HEK293 (cell line): ENCODE results near the gene GBX1.

ENCODE experiments used
- CTCF ChIA-PET: fragments of 350-600 bp; formaldehyde crosslinking; extraction: SDS; loops from one replicate; lab custom pipeline; 2021; ENCODE audit warnings: antibody characterized with exemption; lab: Yijun Ruan, JAX
- POLR2A ChIA-PET: fragments of 300-600 bp; formaldehyde crosslinking; extraction: SDS; loops from one replicate; lab custom pipeline; 2020; ENCODE audit warnings: antibody characterized with exemption, inconsistent platforms; lab: Yijun Ruan, JAX
- H3K27ac ChIP-seq: fragments of 200-500 bp; sonication (Bioruptor generic); 2 replicates; pipeline ENCODE4 v1.5.1; 2014; ENCODE audit warnings: low read depth, low read length, control low read depth, inconsistent platforms; ENCODE audit errors: extremely low read depth
- H3K36me3 ChIP-seq, 2 experiments: fragments of 200-500 bp in 1 of 2; sonication (Bioruptor generic) in 1 of 2; 1 replicate in 1 of 2; 2 replicates in 1 of 2; pipeline ENCODE4 v1.5.1; 2014 to 2017; ENCODE audit warnings: inconsistent platforms in 2 of 2, low read length in 2 of 2; ENCODE audit not compliant: control insufficient read depth in 2 of 2, insufficient read depth in 1 of 2
- H3K4me1 ChIP-seq: fragments of 200-500 bp; sonication (Bioruptor generic); 2 replicates; pipeline ENCODE4 v1.5.1; 2014; ENCODE audit warnings: mild to moderate bottlenecking, low read length, inconsistent platforms; ENCODE audit not compliant: control insufficient read depth, insufficient read depth
- H3K4me3 ChIP-seq: 2 replicates; pipeline ENCODE4 v1.5.1; 2011; ENCODE audit warnings: low read depth, mild to moderate bottlenecking, control low read depth, low read length, moderate library complexity
- H3K9me3 ChIP-seq: fragments of 200-500 bp; sonication (Bioruptor generic); 2 replicates; pipeline ENCODE4 v1.5.1; 2014; ENCODE audit warnings: low read depth, low read length, inconsistent platforms; ENCODE audit not compliant: control insufficient read depth, insufficient read depth
- GFI1B ChIP-seq: fragments of 450-650 bp; formaldehyde crosslinking; IDR thresholded peaks from 2 replicates; pipeline ENCODE4 v1.5.1; 2016; ENCODE audit warnings: missing biosample characterization, missing genetic modification characterization
- HOXC10 ChIP-seq: sonication (generic); formaldehyde crosslinking; IDR thresholded peaks from 2 replicates; pipeline ENCODE4 v1.8.1; 2023; ENCODE audit warnings: mild to moderate bottlenecking, missing genetic modification reagents
- KLF10 ChIP-seq: fragments of 450-650 bp; IDR thresholded peaks from 2 replicates; pipeline ENCODE4 v1.5.1; 2018; ENCODE audit warnings: missing biosample characterization, mild to moderate bottlenecking, missing genetic modification characterization
- KLF9 ChIP-seq: fragments of 450-650 bp; formaldehyde crosslinking; IDR thresholded peaks from 2 replicates; pipeline ENCODE4 v1.5.1; 2016; ENCODE audit warnings: missing biosample characterization, missing genetic modification characterization, low read depth
- SCRT1 ChIP-seq: fragments of 450-650 bp; formaldehyde crosslinking; IDR thresholded peaks from 2 replicates; pipeline ENCODE4 v1.5.1; 2016; ENCODE audit warnings: missing biosample characterization, missing genetic modification characterization, borderline replicate concordance
- SP7 ChIP-seq: fragments of 450-650 bp; formaldehyde crosslinking; IDR thresholded peaks from 2 replicates; pipeline ENCODE4 v1.5.1; 2016; ENCODE audit warnings: missing biosample characterization, missing genetic modification characterization
- ZBTB48 ChIP-seq: fragments of 450-650 bp; formaldehyde crosslinking; IDR thresholded peaks from 2 replicates; pipeline ENCODE4 v1.5.1; 2016; ENCODE audit warnings: missing biosample characterization, missing genetic modification characterization
- ZBTB8A ChIP-seq: fragments of 450-650 bp; formaldehyde crosslinking; IDR thresholded peaks from 2 replicates; pipeline ENCODE4 v1.5.1; 2016; ENCODE audit warnings: missing biosample characterization, missing genetic modification characterization
- ZNF24 ChIP-seq: fragments of 450-650 bp; formaldehyde crosslinking; IDR thresholded peaks from 2 replicates; pipeline ENCODE4 v1.5.1; 2016; ENCODE audit warnings: missing biosample characterization, missing genetic modification characterization
- ZNF48 ChIP-seq: fragments of 450-650 bp; formaldehyde crosslinking; IDR thresholded peaks from 2 replicates; pipeline ENCODE4 v1.5.1; 2016; ENCODE audit warnings: missing biosample characterization, missing genetic modification characterization
- ZNF561 ChIP-seq: fragments of 450-650 bp; IDR thresholded peaks from 2 replicates; pipeline ENCODE4 v1.5.1; 2018; ENCODE audit warnings: missing biosample characterization, missing genetic modification characterization, borderline replicate concordance
- ZNF660 ChIP-seq: fragments of 450-650 bp; IDR thresholded peaks from 2 replicates; pipeline ENCODE4 v1.5.1; 2018; ENCODE audit warnings: missing biosample characterization, mild to moderate bottlenecking, missing genetic modification characterization
- ZNF670 ChIP-seq: fragments of 450-650 bp; formaldehyde crosslinking; IDR thresholded peaks from 2 replicates; pipeline ENCODE4 v1.5.1; 2016; ENCODE audit warnings: missing biosample characterization, missing genetic modification characterization, low read depth
- ZNF707 ChIP-seq: fragments of 450-650 bp; formaldehyde crosslinking; IDR thresholded peaks from 2 replicates; pipeline ENCODE4 v1.5.1; 2016; ENCODE audit warnings: missing biosample characterization, missing genetic modification characterization
- ZNF791 ChIP-seq: fragments of 450-650 bp; formaldehyde crosslinking; IDR thresholded peaks from 2 replicates; pipeline ENCODE4 v1.5.1; 2016; ENCODE audit warnings: missing biosample characterization, missing genetic modification characterization
- TF ChIP-seq, protein P1 (sequence below): fragments of 450-650 bp; formaldehyde crosslinking; IDR thresholded peaks from 2 replicates; pipeline ENCODE4 v1.5.1; 2017; ENCODE audit warnings: missing biosample characterization, missing genetic modification characterization
- TF ChIP-seq, protein P2 (sequence below): fragments of 450-650 bp; formaldehyde crosslinking; IDR thresholded peaks from 2 replicates; pipeline ENCODE4 v1.5.0; 2017; ENCODE audit warnings: missing biosample characterization, missing genetic modification characterization, borderline replicate concordance
- TF ChIP-seq, protein P3 (sequence below): fragments of 450-650 bp; formaldehyde crosslinking; IDR thresholded peaks from 2 replicates; pipeline ENCODE4 v1.5.1; 2016; ENCODE audit warnings: missing biosample characterization, missing genetic modification characterization
- TF ChIP-seq, protein P4 (sequence below): fragments of 450-650 bp; formaldehyde crosslinking; IDR thresholded peaks from 2 replicates; pipeline ENCODE4 v1.5.1; 2017; ENCODE audit warnings: missing biosample characterization, missing genetic modification characterization
- TF ChIP-seq, protein P5 (sequence below): fragments of 450-650 bp; formaldehyde crosslinking; IDR thresholded peaks from 2 replicates; pipeline ENCODE4 v1.5.1; 2017; ENCODE audit warnings: missing biosample characterization, missing genetic modification characterization
- TF ChIP-seq, protein P6 (sequence below): fragments of 450-650 bp; formaldehyde crosslinking; IDR thresholded peaks from 2 replicates; pipeline ENCODE4 v1.5.1; 2016; ENCODE audit warnings: missing biosample characterization, missing genetic modification characterization

The GBX1 gene

DNA sequence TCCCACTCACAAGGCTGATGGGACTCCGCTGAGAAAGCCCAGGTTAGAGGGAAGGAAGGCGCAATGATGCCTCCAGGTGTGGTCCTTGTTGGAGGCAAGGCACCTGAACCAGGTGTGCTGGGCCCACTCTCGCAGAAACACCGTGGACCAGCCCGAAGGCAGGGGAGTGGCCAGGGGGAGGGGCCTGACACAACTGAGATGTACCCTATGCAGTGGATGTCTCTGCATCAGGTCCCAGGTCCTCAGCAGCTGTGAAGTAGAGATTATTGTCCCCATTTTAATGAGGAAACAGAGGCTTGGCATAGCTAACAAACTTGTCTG lies 32.0 kb downstream of the GBX1 start:
- TF ChIP-seq ZBTB48 (tag by site-specific recombination): no peak
- no peak for TF ChIP-seq ZNF48 (tag by site-specific recombination)
- no peak for TF ChIP-seq SCRT1
- TF ChIP-seq, protein P1, sequence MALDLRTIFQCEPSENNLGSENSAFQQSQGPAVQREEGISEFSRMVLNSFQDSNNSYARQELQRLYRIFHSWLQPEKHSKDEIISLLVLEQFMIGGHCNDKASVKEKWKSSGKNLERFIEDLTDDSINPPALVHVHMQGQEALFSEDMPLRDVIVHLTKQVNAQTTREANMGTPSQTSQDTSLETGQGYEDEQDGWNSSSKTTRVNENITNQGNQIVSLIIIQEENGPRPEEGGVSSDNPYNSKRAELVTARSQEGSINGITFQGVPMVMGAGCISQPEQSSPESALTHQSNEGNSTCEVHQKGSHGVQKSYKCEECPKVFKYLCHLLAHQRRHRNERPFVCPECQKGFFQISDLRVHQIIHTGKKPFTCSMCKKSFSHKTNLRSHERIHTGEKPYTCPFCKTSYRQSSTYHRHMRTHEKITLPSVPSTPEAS (tag by site-specific recombination): no peak
- TF ChIP-seq, protein P2, sequence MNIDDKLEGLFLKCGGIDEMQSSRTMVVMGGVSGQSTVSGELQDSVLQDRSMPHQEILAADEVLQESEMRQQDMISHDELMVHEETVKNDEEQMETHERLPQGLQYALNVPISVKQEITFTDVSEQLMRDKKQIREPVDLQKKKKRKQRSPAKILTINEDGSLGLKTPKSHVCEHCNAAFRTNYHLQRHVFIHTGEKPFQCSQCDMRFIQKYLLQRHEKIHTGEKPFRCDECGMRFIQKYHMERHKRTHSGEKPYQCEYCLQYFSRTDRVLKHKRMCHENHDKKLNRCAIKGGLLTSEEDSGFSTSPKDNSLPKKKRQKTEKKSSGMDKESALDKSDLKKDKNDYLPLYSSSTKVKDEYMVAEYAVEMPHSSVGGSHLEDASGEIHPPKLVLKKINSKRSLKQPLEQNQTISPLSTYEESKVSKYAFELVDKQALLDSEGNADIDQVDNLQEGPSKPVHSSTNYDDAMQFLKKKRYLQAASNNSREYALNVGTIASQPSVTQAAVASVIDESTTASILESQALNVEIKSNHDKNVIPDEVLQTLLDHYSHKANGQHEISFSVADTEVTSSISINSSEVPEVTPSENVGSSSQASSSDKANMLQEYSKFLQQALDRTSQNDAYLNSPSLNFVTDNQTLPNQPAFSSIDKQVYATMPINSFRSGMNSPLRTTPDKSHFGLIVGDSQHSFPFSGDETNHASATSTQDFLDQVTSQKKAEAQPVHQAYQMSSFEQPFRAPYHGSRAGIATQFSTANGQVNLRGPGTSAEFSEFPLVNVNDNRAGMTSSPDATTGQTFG (tag by site-specific recombination): no peak
- no peak for TF ChIP-seq KLF10 (tag by site-specific recombination)
- TF ChIP-seq GFI1B (tag by site-specific recombination): no peak
- TF ChIP-seq ZNF561: no peak
- no peak for TF ChIP-seq ZNF670 (tag by site-specific recombination)
- no peak for TF ChIP-seq ZBTB8A
- TF ChIP-seq, protein P3, sequence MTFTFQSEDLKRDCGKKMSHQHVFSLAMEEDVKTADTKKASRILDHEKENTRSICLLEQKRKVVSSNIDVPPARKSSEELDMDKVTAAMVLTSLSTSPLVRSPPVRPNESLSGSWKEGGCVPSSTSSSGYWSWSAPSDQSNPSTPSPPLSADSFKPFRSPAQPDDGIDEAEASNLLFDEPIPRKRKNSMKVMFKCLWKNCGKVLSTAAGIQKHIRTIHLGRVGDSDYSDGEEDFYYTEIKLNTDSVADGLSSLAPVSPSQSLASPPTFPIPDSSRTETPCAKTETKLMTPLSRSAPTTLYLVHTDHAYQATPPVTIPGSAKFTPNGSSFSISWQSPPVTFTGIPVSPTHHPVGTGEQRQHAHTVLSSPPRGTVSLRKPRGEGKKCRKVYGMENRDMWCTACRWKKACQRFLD (tag by site-specific recombination): no peak
- H3K4me1 ChIP-seq: no peaks in the 10 kb centered on the region
- H3K4me3 ChIP-seq: no peak overlapping the region
- H3K27ac ChIP-seq: no peak overlapping the region
- H3K9me3 ChIP-seq: no peaks in the 10 kb centered on the region
- ChIA-PET CTCF (no interaction called here), POLR2A (no interaction called here)
- peaks cover 0 to 100% of the 10 kb centered on the region in 2 experiments; a peak in 1 of 3 replicates for H3K36me3 ChIP-seq

DNA sequence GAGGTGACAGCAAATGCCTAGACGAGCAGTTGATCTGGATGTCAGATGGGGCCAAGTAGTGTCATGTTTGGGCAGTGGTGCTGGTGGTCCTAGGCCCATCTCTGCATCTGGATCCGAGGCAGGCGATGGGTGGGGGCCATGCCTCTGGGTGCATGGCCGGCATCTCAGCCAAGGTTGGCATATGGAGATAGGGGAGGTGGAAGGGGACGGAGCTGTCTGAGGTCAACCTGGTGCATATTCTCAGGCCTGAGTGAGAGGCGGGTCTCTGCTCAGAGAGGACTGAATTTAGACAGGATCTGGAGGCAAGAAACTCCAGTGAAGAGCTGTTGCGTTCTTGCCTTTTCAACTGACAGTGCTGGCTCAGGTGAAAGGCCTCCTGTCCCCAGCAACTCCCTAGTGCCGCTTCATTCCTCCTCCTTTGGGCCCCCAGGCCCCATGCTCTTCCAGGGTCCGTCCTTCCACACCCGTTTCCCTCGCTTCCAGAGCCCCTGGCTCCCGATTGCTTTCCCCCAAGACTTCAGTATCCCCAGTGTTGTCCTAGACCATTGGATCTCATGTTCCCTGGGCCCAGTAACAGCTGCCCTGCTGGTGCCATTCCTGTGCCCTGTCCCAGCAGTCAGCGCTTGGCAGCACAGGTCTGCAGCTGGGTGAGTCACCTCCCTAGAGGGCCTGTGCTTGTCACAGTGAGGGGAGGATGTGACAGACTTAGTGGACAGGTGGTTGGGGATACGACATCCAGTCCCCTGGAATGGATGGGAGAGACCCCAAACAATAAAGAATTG lies 32.6 kb downstream of the GBX1 start:
- POLR2A ChIA-PET: no interaction called here
- Histone ChIP-seq H3K27ac (no peak overlapping the region), H3K9me3 (no peaks in the 10 kb centered on the region)
- TF ChIP-seq ZNF660 (tag by site-specific recombination) (no peak), ZNF791 (tag by site-specific recombination) (no peak), ZNF707 (tag by site-specific recombination) (no peak), KLF9 (no peak), HOXC10 (CRISPR knock-in tag) (no peak), SP7 (no peak), ZNF24 (tag by site-specific recombination) (no peak)
- TF ChIP-seq, protein P4, sequence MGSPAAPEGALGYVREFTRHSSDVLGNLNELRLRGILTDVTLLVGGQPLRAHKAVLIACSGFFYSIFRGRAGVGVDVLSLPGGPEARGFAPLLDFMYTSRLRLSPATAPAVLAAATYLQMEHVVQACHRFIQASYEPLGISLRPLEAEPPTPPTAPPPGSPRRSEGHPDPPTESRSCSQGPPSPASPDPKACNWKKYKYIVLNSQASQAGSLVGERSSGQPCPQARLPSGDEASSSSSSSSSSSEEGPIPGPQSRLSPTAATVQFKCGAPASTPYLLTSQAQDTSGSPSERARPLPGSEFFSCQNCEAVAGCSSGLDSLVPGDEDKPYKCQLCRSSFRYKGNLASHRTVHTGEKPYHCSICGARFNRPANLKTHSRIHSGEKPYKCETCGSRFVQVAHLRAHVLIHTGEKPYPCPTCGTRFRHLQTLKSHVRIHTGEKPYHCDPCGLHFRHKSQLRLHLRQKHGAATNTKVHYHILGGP: no peak
- TF ChIP-seq, protein P5, sequence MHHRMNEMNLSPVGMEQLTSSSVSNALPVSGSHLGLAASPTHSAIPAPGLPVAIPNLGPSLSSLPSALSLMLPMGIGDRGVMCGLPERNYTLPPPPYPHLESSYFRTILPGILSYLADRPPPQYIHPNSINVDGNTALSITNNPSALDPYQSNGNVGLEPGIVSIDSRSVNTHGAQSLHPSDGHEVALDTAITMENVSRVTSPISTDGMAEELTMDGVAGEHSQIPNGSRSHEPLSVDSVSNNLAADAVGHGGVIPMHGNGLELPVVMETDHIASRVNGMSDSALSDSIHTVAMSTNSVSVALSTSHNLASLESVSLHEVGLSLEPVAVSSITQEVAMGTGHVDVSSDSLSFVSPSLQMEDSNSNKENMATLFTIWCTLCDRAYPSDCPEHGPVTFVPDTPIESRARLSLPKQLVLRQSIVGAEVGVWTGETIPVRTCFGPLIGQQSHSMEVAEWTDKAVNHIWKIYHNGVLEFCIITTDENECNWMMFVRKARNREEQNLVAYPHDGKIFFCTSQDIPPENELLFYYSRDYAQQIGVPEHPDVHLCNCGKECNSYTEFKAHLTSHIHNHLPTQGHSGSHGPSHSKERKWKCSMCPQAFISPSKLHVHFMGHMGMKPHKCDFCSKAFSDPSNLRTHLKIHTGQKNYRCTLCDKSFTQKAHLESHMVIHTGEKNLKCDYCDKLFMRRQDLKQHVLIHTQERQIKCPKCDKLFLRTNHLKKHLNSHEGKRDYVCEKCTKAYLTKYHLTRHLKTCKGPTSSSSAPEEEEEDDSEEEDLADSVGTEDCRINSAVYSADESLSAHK (tag by site-specific recombination): no peak
- TF ChIP-seq, protein P6, sequence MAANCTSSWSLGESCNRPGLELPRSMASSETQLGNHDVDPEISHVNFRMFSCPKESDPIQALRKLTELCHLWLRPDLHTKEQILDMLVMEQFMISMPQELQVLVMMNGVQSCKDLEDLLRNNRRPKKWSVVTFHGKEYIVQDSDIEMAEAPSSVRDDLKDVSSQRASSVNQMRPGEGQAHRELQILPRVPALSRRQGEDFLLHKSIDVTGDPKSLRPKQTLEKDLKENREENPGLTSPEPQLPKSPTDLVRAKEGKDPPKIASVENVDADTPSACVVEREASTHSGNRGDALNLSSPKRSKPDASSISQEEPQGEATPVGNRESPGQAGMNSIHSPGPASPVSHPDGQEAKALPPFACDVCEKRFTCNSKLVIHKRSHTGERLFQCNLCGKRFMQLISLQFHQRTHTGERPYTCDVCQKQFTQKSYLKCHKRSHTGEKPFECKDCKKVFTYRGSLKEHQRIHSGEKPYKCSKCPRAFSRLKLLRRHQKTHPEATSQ (tag by site-specific recombination): no peak
- TF ChIP-seq, all 188 proteins: peak for 0
- H3K4me3 ChIP-seq: no peak overlapping the region
- CTCF ChIA-PET: no interaction called here
- peaks cover 0 to 100% of the 10 kb centered on the region in 2 experiments; a peak in 1 of 3 replicates for H3K36me3 ChIP-seq
- H3K4me1 ChIP-seq: no peaks in the 10 kb centered on the region
